Measurements from ENCODE around the gene SLC38A6. TPM values are rescaled to one million over a fixed set of nuclear protein-coding genes. Genes with fewer than 3 reads are reported as not detected.
"Not testable (repeated sequence)": the region's sequence is repeated elsewhere in the genome, so short reads cannot be mapped to it uniquely, and the experiment has no call there.

SLC38A6 gene
- total RNA-seq, 3 donors from 2014 or later (not counting 1 experiment from before 2014, with no cell fraction given): 7.1 to 11.0 (median 8.8) TPM

- no peak overlapping the region for H3K27ac ChIP-seq (ENCODE audit: low read length)
- Mint-ChIP-seq H3K9me3 (peaks cover 0 to 3% of the 10 kb centered on the region in 2 donors), H3K27ac (no peak overlapping the region), H3K4me1 (no peaks in the 10 kb centered on the region), H3K27me3 (ENCODE audit: low read depth in 2 of 2) (no peaks in the 10 kb centered on the region), H3K4me3 (no peak overlapping the region), H3K36me3 (no peaks in the 10 kb centered on the region)
- no peaks in the 10 kb centered on the region for H3K9me3 ChIP-seq (ENCODE audit: control insufficient read depth, insufficient read depth, low read length)
- TF ChIP-seq CTCF (IDR thresholded peaks at IDR 0.05): no peak
- intact Hi-C loops (cut with micrococcal nuclease): no loop called here
- no peak for ATAC-seq
- H3K36me3 ChIP-seq (ENCODE audit: control insufficient read depth, insufficient read depth, low read length): no peaks in the 10 kb centered on the region
- no peak for DNase-seq
- H3K27me3 ChIP-seq (ENCODE audit: control insufficient read depth, insufficient read depth, low read length): no peaks in the 10 kb centered on the region
- no peaks in the 10 kb centered on the region for H3K4me1 ChIP-seq (ENCODE audit: control insufficient read depth, insufficient read depth, low read length)
- H3K4me3 ChIP-seq (ENCODE audit: low read length): no peak overlapping the region
Measured at GRCh38 chr14:61065656-61066055, 84.6 kb downstream of the SLC38A6 start.

GRCh38 chr14:61072442-61072841, 91.4 kb downstream of the SLC38A6 start:
- H3K27me3 Mint-ChIP-seq (ENCODE audit: low read depth in 2 of 2); H3K4me1 Mint-ChIP-seq; H3K4me3 ChIP-seq (ENCODE audit: low read length); ATAC-seq; H3K27ac Mint-ChIP-seq; intact Hi-C loops (cut with micrococcal nuclease); H3K9me3 ChIP-seq (ENCODE audit: control insufficient read depth, insufficient read depth, low read length); H3K27me3 ChIP-seq (ENCODE audit: control insufficient read depth, insufficient read depth, low read length); H3K36me3 Mint-ChIP-seq; H3K36me3 ChIP-seq (ENCODE audit: control insufficient read depth, insufficient read depth, low read length); H3K27ac ChIP-seq (ENCODE audit: low read length); H3K9me3 Mint-ChIP-seq; DNase-seq; H3K4me1 ChIP-seq (ENCODE audit: control insufficient read depth, insufficient read depth, low read length); H3K4me3 Mint-ChIP-seq: not testable (repeated sequence)

GRCh38 chr14:61074852-61075251, 93.8 kb downstream of the SLC38A6 start:
- Histone ChIP-seq H3K4me3 (ENCODE audit: low read length) (no peak overlapping the region), H3K36me3 (ENCODE audit: control insufficient read depth, insufficient read depth, low read length) (no peaks in the 10 kb centered on the region), H3K9me3 (ENCODE audit: control insufficient read depth, insufficient read depth, low read length) (no peaks in the 10 kb centered on the region), H3K27ac (ENCODE audit: low read length) (no peak overlapping the region), H3K27me3 (ENCODE audit: control insufficient read depth, insufficient read depth, low read length) (no peaks in the 10 kb centered on the region), H3K4me1 (ENCODE audit: control insufficient read depth, insufficient read depth, low read length) (no peaks in the 10 kb centered on the region)
- Mint-ChIP-seq H3K4me3 (no peak overlapping the region), H3K9me3 (no peaks in the 10 kb centered on the region), H3K36me3 (no peaks in the 10 kb centered on the region), H3K4me1 (no peaks in the 10 kb centered on the region), H3K27ac (no peak overlapping the region), H3K27me3 (ENCODE audit: low read depth in 2 of 2) (no peaks in the 10 kb centered on the region)
- DNase-seq: no peak
- 80% methylated on average over 3 of the region's 3 CpGs for WGBS (ENCODE audit: insufficient coverage)
- no peak for TF ChIP-seq CTCF (IDR thresholded peaks at IDR 0.05)
- intact Hi-C loops (cut with micrococcal nuclease): no loop called here
- ATAC-seq: no peak

GRCh38 chr14:61076556-61076955, 95.5 kb downstream of the SLC38A6 start:
- no peak for DNase-seq
- H3K9me3 ChIP-seq (ENCODE audit: control insufficient read depth, insufficient read depth, low read length): no peaks in the 10 kb centered on the region
- Mint-ChIP-seq H3K27me3 (ENCODE audit: low read depth in 2 of 2) (no peaks in the 10 kb centered on the region), H3K36me3 (no peaks in the 10 kb centered on the region), H3K27ac (no peak overlapping the region), H3K4me3 (no peak overlapping the region), H3K9me3 (no peaks in the 10 kb centered on the region), H3K4me1 (no peaks in the 10 kb centered on the region)
- TF ChIP-seq CTCF (IDR thresholded peaks at IDR 0.05): no peak
- intact Hi-C loops (cut with micrococcal nuclease): no loop called here
- no peaks in the 10 kb centered on the region for H3K36me3 ChIP-seq (ENCODE audit: control insufficient read depth, insufficient read depth, low read length)
- H3K4me3 ChIP-seq (ENCODE audit: low read length): no peak overlapping the region
- 94% methylated on average over 2 of the region's 2 CpGs for WGBS (ENCODE audit: insufficient coverage)
- H3K27me3 ChIP-seq (ENCODE audit: control insufficient read depth, insufficient read depth, low read length): no peaks in the 10 kb centered on the region
- no peak for ATAC-seq
- H3K4me1 ChIP-seq (ENCODE audit: control insufficient read depth, insufficient read depth, low read length): no peaks in the 10 kb centered on the region
- no peak overlapping the region for H3K27ac ChIP-seq (ENCODE audit: low read length)
